HepG2 (cell line): Measurements from ENCODE around the gene UPB1. TPM values are rescaled to one million over a fixed set of nuclear protein-coding genes. Genes with fewer than 3 reads are reported as not detected.

ENCODE experiments used
- BORCS8-MEF2B ChIP-seq: sonication (generic); formaldehyde crosslinking; IDR thresholded peaks from 2 replicates; pipeline ENCODE4 v1.8.0; 2022; ENCODE audit warnings: mild to moderate bottlenecking, missing genetic modification reagents
- CREB3 ChIP-seq: sonication (generic); formaldehyde crosslinking; IDR thresholded peaks from 2 replicates; pipeline ENCODE4 v1.5.0; 2020; ENCODE audit warnings: missing genetic modification reagents
- HNF1B ChIP-seq: sonication (generic); formaldehyde crosslinking; IDR thresholded peaks from 2 replicates; pipeline ENCODE4 v1.5.1; 2020; ENCODE audit warnings: mild to moderate bottlenecking, moderate library complexity, missing genetic modification reagents
- IRF2 ChIP-seq: IDR thresholded peaks from 2 replicates; pipeline ENCODE4 v1.6.1; 2018; ENCODE audit warnings: missing genetic modification reagents, missing compliant biosample characterization
- MEF2D ChIP-seq: sonication (generic); formaldehyde crosslinking; IDR thresholded peaks from 2 replicates; pipeline ENCODE4 v1.5.1; 2020; ENCODE audit warnings: mild to moderate bottlenecking, missing genetic modification reagents
- POLR2A ChIP-seq, 2 experiments: IDR thresholded peaks; 2 replicates each; pipeline ENCODE4 v1.6.1; 2011; ENCODE audit warnings: low read depth in 2 of 2, low read length in 2 of 2, mild to moderate bottlenecking in 1 of 2, moderate library complexity in 1 of 2; ENCODE audit not compliant: insufficient read depth in 1 of 2
- POLR2G ChIP-seq: fragments of 200-400 bp; formaldehyde crosslinking; IDR thresholded peaks from 2 replicates; pipeline ENCODE4 v1.6.1; 2018; ENCODE audit warnings: mild to moderate bottlenecking, low read depth, low read length, moderate library complexity
- SAP130 ChIP-seq: IDR thresholded peaks from 2 replicates; pipeline ENCODE4 v1.6.1; 2016; ENCODE audit warnings: low read depth
- ZBTB26 ChIP-seq: IDR thresholded peaks from 2 replicates; pipeline ENCODE4 v1.6.1; 2016; ENCODE audit warnings: missing compliant biosample characterization, missing genetic modification reagents, borderline replicate concordance
- ZBTB43 ChIP-seq: sonication (generic); formaldehyde crosslinking; conservative IDR thresholded peaks from 2 replicates; pipeline ENCODE4 v1.4.0; 2020; ENCODE audit warnings: missing genetic modification reagents
- ZNF274 ChIP-seq: sonication (generic); formaldehyde crosslinking; IDR thresholded peaks from 2 replicates; pipeline ENCODE4 v1.5.1; 2020; ENCODE audit warnings: mild to moderate bottlenecking, missing genetic modification reagents
- ZNF441 ChIP-seq: sonication (generic); formaldehyde crosslinking; IDR thresholded peaks from 2 replicates; pipeline ENCODE4 v1.7.0; 2021; ENCODE audit warnings: missing genetic modification reagents, borderline replicate concordance
- ZNF687 ChIP-seq: sonication (generic); formaldehyde crosslinking; IDR thresholded peaks from 2 replicates; pipeline ENCODE4 v1.5.1; 2020; ENCODE audit warnings: mild to moderate bottlenecking, missing genetic modification reagents, moderate library complexity
- ZNF704 ChIP-seq: sonication (generic); formaldehyde crosslinking; IDR thresholded peaks from 2 replicates; pipeline ENCODE4 v1.8.1; 2023; ENCODE audit warnings: mild to moderate bottlenecking, inconsistent platforms, moderate library complexity, missing genetic modification reagents, borderline replicate concordance
- polyA plus RNA-seq, 8 experiments: library from polyadenylated mRNA; depleted of rRNA in 3 of 8; stranded (reverse) in 7 of 8; unstranded in 1 of 8; fragments of >200 nt; fragmentation: Illumina TruSeq in 4 of 8; extraction: Trizol in 4 of 8; gene quantifications; 2 replicates each; pipeline versions ENCODE4 v1.2.1 to v1.2.3, GENCODE V29; 2011 to 2016; ENCODE audit warnings: low read depth in 4 of 8, missing spikeins in 1 of 8, mixed read lengths in 1 of 8; ENCODE audit not compliant: insufficient read depth in 1 of 8
- total RNA-seq, 5 experiments: library from RNA; depleted of rRNA; stranded (reverse); fragments of >200 nt; fragmentation: Illumina TruSeq; extraction: Trizol; gene quantifications; 2 replicates each; pipeline ENCODE4 v1.2.3, GENCODE V29; 2016; ENCODE audit warnings: low read depth in 1 of 5

Gene UPB1
- total and polyA plus RNA-seq, 2 of the 13 experiments (the other 11 are each of a cell fraction or from before 2014, with no cell fraction given) = 0.38 to 1.2 TPM

GRCh38 chr22:24553597-24554312, 58.6 kb downstream of the UPB1 start (continued):
- TF ChIP-seq ZNF687 (CRISPR knock-in tag) (peak; percentile 80), ZBTB26 (CRISPR knock-in tag) (0 out of 2 replicates have a peak, but pooled peaks have one; percentile 28), SAP130 (CRISPR knock-in tag) (0 out of 2 replicates have a peak, but pooled peaks have one; percentile 1), POLR2A (IDR thresholded peaks at IDR 0.05; ENCODE audit: insufficient read depth in 1 of 2, low read depth in 2 of 2, low read length in 2 of 2) (peak; percentile 4 to 21; a peak in 2 of 4 replicates), BORCS8-MEF2B (CRISPR knock-in tag) (0 out of 2 replicates have a peak, but pooled peaks have one; percentile 31), ZNF274 (0 out of 2 replicates have a peak, but pooled peaks have one; percentile 46), CREB3 (CRISPR knock-in tag) (no peak), ZNF704 (CRISPR knock-in tag) (no peak), IRF2 (0 out of 2 replicates have a peak, but pooled peaks have one; percentile 6), POLR2G (peak; percentile 9), ZBTB43 (no peak), ZNF441 (CRISPR knock-in tag) (0 out of 2 replicates have a peak, but pooled peaks have one; percentile 3), MEF2D (peak; percentile 21; the same call in 1 of the 2 replicates), HNF1B (CRISPR knock-in tag) (0 out of 2 replicates have a peak, but pooled peaks have one; percentile 17)
- TF ChIP-seq, all 625 proteins: peak for 39
